WTC11 (cell line): ENCODE data around the gene AKT2. TPM values are rescaled to one million over a fixed set of nuclear protein-coding genes. Genes with fewer than 3 reads are reported as not detected.

Experiments
- ATAC-seq: fragments of 200-7000 bp; cut with Tn5 transposase; 2 replicates; pipeline ENCODE4 v1.10.0; 2021; ENCODE audit warnings: mild to moderate bottlenecking, moderate library complexity
- CTCF ChIA-PET: fragments of 300-600 bp; sonication (Branson Sonifier 250); formaldehyde crosslinking; loops from one replicate; lab custom pipeline; 2021; ENCODE audit warnings: antibody characterized with exemption; lab: Charles Lee
- POLR2A ChIA-PET: fragments of 350-600 bp; sonication (Branson Sonifier 250); formaldehyde crosslinking; loops from one replicate; lab custom pipeline; 2021; ENCODE audit warnings: antibody characterized with exemption; lab: Charles Lee
- DNase-seq: peaks from one replicate; pipeline ENCODE4 v3.0.0; 2021; ENCODE audit warnings: low spot score
- H3K27ac Mint-ChIP-seq: 2 replicates; pipeline ENCODE4 v1.8.0; 2021; ENCODE audit warnings: mixed read lengths
- H3K27me3 Mint-ChIP-seq: 2 replicates; pipeline ENCODE4 v1.8.0; 2021; ENCODE audit warnings: low read depth, mild to moderate bottlenecking, moderate library complexity, mixed read lengths
- H3K36me3 Mint-ChIP-seq: 2 replicates; pipeline ENCODE4 v1.8.0; 2021; ENCODE audit warnings: mixed read lengths
- H3K4me1 Mint-ChIP-seq: 2 replicates; pipeline ENCODE4 v1.8.0; 2022; ENCODE audit warnings: mixed read lengths
- H3K4me3 Mint-ChIP-seq: 2 replicates; pipeline ENCODE4 v1.8.0; 2021; ENCODE audit warnings: mild to moderate bottlenecking, moderate library complexity, mixed read lengths
- H3K9me3 Mint-ChIP-seq: 2 replicates; pipeline ENCODE4 v1.8.0; 2021; ENCODE audit warnings: mixed read lengths
- ATF1 ChIP-seq: sonication (generic); formaldehyde crosslinking; IDR thresholded peaks from 2 replicates; pipeline ENCODE4 v1.8.1; 2023; ENCODE audit warnings: mild to moderate bottlenecking, moderate library complexity, missing genetic modification reagents
- NFE2L1 ChIP-seq: sonication (generic); formaldehyde crosslinking; IDR thresholded peaks from 2 replicates; pipeline ENCODE4 v1.8.1; 2023; ENCODE audit warnings: missing genetic modification reagents
- SMAD3 ChIP-seq: sonication (generic); formaldehyde crosslinking; IDR thresholded peaks from 2 replicates; pipeline ENCODE4 v1.8.0; 2022; ENCODE audit warnings: missing genetic modification reagents, mild to moderate bottlenecking, borderline replicate concordance
- TEAD1 ChIP-seq: sonication (generic); formaldehyde crosslinking; IDR thresholded peaks from 2 replicates; pipeline ENCODE4 v1.8.0; 2022; ENCODE audit warnings: mild to moderate bottlenecking, missing genetic modification reagents
- TEAD4 ChIP-seq: sonication (generic); formaldehyde crosslinking; IDR thresholded peaks from 2 replicates; pipeline ENCODE4 v1.8.0; 2022; ENCODE audit warnings: mild to moderate bottlenecking, missing genetic modification reagents
- ZNF423 ChIP-seq: fragments of 250-450 bp; sonication (Bioruptor Pico); IDR thresholded peaks from 2 replicates; pipeline ENCODE4 v2.1.2; 2022; ENCODE audit warnings: mild to moderate bottlenecking, moderate library complexity
- total RNA-seq: library from RNA; stranded (reverse); gene quantifications from 3 replicates; pipeline ENCODE4 v1.2.3, GENCODE V29; 2021
- TF ChIP-seq, protein P1 (sequence below): sonication (generic); formaldehyde crosslinking; IDR thresholded peaks from 2 replicates; pipeline ENCODE4 v1.8.1; 2023; ENCODE audit warnings: mild to moderate bottlenecking, missing genetic modification reagents, borderline replicate concordance
- TF ChIP-seq, protein P2 (sequence below): sonication (generic); formaldehyde crosslinking; IDR thresholded peaks from 2 replicates; pipeline ENCODE4 v1.8.0; 2022; ENCODE audit warnings: missing genetic modification reagents
- TF ChIP-seq, protein P3 (sequence below): sonication (generic); formaldehyde crosslinking; IDR thresholded peaks from 2 replicates; pipeline ENCODE4 v1.8.0; 2022; ENCODE audit warnings: mild to moderate bottlenecking, missing genetic modification reagents
- TF ChIP-seq, protein P4 (sequence below): fragments of 250-450 bp; sonication (Bioruptor Pico); IDR thresholded peaks from 2 replicates; pipeline ENCODE4 v1.9.0; 2021; ENCODE audit warnings: mild to moderate bottlenecking
- TF ChIP-seq, protein P5 (sequence below): fragments of 250-450 bp; sonication (Bioruptor Pico); conservative IDR thresholded peaks from 2 replicates; pipeline ENCODE4 v1.9.0; 2021; ENCODE audit warnings: mild to moderate bottlenecking
- TF ChIP-seq, protein P6 (sequence below): sonication (generic); formaldehyde crosslinking; IDR thresholded peaks from 2 replicates; pipeline ENCODE4 v1.8.1; 2023; ENCODE audit warnings: mild to moderate bottlenecking, moderate library complexity, missing genetic modification reagents
- TF ChIP-seq, protein P7 (sequence below): sonication (generic); formaldehyde crosslinking; IDR thresholded peaks from 2 replicates; pipeline ENCODE4 v1.8.1; 2022; ENCODE audit warnings: missing genetic modification reagents, borderline replicate concordance
- TF ChIP-seq, protein P8 (sequence below): fragments of 200-600 bp; IDR thresholded peaks from 2 replicates; pipeline ENCODE4 v1.8.0; 2022; ENCODE audit warnings: antibody characterized with exemption

Gene AKT2
- total RNA-seq, 1 experiment from 2014 or later: 156 TPM

DNA sequence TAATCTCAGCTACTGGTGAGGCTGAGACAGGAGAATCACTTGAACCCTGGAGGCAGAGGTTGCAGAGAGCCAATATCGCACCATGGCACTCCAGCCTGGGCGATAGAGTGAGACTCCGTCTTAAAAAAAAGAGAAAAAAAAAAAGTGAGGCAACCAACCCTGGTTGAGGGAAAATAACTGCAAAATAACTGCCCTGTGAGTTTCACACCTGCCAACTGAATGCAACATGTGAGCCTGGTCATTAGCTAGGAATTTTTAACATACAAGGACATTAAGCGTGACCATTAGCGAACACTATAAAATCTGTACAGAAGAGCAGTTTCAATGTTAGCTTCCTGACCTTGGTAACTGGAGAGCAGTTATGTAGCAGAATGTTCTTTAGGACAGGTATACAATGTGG is 56.3 kb downstream of the AKT2 start:
- H3K27ac Mint-ChIP-seq: no peak overlapping the region
- CTCF ChIA-PET: interaction anchor here (0.5 to 0.8 kb wide), 2 partner anchors 11 to 76 kb away, joined by 3 to 4 read pairs; no protein-coding TSS in a partner anchor

More for the DNA sequence above, 56.3 kb downstream of the AKT2 start:
- Mint-ChIP-seq H3K4me3 (no peak overlapping the region), H3K4me1 (peaks cover 41% of the 10 kb centered on the region), H3K9me3 (no peaks in the 10 kb centered on the region), H3K36me3 (no peaks in the 10 kb centered on the region), H3K27me3 (peaks cover 44% of the 10 kb centered on the region)
- DNase-seq (no peak), ATAC-seq (no peak)
- no peak for TF ChIP-seq SMAD3 (CRISPR knock-in tag)
- TF ChIP-seq, protein P1, sequence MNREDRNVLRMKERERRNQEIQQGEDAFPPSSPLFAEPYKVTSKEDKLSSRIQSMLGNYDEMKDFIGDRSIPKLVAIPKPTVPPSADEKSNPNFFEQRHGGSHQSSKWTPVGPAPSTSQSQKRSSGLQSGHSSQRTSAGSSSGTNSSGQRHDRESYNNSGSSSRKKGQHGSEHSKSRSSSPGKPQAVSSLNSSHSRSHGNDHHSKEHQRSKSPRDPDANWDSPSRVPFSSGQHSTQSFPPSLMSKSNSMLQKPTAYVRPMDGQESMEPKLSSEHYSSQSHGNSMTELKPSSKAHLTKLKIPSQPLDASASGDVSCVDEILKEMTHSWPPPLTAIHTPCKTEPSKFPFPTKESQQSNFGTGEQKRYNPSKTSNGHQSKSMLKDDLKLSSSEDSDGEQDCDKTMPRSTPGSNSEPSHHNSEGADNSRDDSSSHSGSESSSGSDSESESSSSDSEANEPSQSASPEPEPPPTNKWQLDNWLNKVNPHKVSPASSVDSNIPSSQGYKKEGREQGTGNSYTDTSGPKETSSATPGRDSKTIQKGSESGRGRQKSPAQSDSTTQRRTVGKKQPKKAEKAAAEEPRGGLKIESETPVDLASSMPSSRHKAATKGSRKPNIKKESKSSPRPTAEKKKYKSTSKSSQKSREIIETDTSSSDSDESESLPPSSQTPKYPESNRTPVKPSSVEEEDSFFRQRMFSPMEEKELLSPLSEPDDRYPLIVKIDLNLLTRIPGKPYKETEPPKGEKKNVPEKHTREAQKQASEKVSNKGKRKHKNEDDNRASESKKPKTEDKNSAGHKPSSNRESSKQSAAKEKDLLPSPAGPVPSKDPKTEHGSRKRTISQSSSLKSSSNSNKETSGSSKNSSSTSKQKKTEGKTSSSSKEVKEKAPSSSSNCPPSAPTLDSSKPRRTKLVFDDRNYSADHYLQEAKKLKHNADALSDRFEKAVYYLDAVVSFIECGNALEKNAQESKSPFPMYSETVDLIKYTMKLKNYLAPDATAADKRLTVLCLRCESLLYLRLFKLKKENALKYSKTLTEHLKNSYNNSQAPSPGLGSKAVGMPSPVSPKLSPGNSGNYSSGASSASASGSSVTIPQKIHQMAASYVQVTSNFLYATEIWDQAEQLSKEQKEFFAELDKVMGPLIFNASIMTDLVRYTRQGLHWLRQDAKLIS (CRISPR knock-in tag): no peak
- TF ChIP-seq, protein P2, sequence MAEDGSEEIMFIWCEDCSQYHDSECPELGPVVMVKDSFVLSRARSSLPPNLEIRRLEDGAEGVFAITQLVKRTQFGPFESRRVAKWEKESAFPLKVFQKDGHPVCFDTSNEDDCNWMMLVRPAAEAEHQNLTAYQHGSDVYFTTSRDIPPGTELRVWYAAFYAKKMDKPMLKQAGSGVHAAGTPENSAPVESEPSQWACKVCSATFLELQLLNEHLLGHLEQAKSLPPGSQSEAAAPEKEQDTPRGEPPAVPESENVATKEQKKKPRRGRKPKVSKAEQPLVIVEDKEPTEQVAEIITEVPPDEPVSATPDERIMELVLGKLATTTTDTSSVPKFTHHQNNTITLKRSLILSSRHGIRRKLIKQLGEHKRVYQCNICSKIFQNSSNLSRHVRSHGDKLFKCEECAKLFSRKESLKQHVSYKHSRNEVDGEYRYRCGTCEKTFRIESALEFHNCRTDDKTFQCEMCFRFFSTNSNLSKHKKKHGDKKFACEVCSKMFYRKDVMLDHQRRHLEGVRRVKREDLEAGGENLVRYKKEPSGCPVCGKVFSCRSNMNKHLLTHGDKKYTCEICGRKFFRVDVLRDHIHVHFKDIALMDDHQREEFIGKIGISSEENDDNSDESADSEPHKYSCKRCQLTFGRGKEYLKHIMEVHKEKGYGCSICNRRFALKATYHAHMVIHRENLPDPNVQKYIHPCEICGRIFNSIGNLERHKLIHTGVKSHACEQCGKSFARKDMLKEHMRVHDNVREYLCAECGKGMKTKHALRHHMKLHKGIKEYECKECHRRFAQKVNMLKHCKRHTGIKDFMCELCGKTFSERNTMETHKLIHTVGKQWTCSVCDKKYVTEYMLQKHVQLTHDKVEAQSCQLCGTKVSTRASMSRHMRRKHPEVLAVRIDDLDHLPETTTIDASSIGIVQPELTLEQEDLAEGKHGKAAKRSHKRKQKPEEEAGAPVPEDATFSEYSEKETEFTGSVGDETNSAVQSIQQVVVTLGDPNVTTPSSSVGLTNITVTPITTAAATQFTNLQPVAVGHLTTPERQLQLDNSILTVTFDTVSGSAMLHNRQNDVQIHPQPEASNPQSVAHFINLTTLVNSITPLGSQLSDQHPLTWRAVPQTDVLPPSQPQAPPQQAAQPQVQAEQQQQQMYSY (CRISPR knock-in tag): no peak
- TF ChIP-seq TEAD1 (CRISPR knock-in tag): no peak
- TF ChIP-seq, protein P3, sequence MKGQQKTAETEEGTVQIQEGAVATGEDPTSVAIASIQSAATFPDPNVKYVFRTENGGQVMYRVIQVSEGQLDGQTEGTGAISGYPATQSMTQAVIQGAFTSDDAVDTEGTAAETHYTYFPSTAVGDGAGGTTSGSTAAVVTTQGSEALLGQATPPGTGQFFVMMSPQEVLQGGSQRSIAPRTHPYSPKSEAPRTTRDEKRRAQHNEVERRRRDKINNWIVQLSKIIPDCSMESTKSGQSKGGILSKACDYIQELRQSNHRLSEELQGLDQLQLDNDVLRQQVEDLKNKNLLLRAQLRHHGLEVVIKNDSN: no peak
- TF ChIP-seq, protein P4, sequence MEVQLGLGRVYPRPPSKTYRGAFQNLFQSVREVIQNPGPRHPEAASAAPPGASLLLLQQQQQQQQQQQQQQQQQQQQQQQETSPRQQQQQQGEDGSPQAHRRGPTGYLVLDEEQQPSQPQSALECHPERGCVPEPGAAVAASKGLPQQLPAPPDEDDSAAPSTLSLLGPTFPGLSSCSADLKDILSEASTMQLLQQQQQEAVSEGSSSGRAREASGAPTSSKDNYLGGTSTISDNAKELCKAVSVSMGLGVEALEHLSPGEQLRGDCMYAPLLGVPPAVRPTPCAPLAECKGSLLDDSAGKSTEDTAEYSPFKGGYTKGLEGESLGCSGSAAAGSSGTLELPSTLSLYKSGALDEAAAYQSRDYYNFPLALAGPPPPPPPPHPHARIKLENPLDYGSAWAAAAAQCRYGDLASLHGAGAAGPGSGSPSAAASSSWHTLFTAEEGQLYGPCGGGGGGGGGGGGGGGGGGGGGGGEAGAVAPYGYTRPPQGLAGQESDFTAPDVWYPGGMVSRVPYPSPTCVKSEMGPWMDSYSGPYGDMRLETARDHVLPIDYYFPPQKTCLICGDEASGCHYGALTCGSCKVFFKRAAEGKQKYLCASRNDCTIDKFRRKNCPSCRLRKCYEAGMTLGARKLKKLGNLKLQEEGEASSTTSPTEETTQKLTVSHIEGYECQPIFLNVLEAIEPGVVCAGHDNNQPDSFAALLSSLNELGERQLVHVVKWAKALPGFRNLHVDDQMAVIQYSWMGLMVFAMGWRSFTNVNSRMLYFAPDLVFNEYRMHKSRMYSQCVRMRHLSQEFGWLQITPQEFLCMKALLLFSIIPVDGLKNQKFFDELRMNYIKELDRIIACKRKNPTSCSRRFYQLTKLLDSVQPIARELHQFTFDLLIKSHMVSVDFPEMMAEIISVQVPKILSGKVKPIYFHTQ (CRISPR knock-in tag): no peak
- TF ChIP-seq ZNF423 (CRISPR knock-in tag): no peak
- no peak for TF ChIP-seq TEAD4 (CRISPR knock-in tag)
- TF ChIP-seq, protein P5, sequence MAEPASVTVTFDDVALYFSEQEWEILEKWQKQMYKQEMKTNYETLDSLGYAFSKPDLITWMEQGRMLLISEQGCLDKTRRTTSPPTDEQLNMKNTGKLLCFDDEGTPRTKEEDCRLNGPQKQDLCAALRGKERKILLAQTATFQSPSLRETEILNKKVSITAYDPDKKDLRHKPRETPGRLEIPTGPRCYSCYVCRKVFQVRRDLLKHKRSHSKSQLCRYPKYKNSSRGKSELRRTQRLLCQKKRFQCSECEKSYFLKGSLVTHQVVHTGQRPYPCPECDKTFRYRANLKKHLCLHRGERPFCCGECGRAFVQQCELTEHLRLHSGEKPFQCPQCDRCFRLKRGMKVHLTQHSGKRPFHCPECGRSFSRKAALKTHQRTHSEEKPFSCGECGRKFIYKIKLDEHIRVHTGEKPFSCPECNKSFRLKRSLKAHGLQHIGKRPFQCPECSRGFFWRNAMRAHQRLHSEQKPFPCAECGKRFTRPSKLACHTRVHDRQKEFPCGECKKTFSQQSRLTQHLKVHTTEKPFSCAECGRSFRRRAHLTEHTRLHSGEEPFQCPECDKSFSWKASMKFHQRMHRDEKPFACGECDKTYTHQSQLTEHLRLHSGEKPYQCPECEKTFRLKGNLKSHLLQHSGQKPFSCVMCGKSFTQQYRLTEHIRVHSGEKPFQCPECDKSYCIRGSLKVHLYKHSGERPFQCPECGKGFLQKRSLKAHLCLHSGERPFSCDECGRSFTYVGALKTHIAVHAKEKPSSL (CRISPR knock-in tag): no peak
- TF ChIP-seq, protein P6, sequence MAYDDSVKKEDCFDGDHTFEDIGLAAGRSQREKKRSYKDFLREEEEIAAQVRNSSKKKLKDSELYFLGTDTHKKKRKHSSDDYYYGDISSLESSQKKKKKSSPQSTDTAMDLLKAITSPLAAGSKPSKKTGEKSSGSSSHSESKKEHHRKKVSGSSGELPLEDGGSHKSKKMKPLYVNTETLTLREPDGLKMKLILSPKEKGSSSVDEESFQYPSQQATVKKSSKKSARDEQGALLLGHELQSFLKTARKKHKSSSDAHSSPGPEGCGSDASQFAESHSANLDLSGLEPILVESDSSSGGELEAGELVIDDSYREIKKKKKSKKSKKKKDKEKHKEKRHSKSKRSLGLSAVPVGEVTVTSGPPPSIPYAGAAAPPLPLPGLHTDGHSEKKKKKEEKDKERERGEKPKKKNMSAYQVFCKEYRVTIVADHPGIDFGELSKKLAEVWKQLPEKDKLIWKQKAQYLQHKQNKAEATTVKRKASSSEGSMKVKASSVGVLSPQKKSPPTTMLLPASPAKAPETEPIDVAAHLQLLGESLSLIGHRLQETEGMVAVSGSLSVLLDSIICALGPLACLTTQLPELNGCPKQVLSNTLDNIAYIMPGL (CRISPR knock-in tag): no peak
- no peak for TF ChIP-seq NFE2L1 (CRISPR knock-in tag)
- TF ChIP-seq, protein P7, sequence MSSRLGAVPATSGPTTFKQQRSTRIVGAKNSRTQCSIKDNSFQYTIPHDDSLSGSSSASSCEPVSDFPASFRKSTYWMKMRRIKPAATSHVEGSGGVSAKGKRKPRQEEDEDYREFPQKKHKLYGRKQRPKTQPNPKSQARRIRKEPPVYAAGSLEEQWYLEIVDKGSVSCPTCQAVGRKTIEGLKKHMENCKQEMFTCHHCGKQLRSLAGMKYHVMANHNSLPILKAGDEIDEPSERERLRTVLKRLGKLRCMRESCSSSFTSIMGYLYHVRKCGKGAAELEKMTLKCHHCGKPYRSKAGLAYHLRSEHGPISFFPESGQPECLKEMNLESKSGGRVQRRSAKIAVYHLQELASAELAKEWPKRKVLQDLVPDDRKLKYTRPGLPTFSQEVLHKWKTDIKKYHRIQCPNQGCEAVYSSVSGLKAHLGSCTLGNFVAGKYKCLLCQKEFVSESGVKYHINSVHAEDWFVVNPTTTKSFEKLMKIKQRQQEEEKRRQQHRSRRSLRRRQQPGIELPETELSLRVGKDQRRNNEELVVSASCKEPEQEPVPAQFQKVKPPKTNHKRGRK: no peak
- TF ChIP-seq, protein P8, sequence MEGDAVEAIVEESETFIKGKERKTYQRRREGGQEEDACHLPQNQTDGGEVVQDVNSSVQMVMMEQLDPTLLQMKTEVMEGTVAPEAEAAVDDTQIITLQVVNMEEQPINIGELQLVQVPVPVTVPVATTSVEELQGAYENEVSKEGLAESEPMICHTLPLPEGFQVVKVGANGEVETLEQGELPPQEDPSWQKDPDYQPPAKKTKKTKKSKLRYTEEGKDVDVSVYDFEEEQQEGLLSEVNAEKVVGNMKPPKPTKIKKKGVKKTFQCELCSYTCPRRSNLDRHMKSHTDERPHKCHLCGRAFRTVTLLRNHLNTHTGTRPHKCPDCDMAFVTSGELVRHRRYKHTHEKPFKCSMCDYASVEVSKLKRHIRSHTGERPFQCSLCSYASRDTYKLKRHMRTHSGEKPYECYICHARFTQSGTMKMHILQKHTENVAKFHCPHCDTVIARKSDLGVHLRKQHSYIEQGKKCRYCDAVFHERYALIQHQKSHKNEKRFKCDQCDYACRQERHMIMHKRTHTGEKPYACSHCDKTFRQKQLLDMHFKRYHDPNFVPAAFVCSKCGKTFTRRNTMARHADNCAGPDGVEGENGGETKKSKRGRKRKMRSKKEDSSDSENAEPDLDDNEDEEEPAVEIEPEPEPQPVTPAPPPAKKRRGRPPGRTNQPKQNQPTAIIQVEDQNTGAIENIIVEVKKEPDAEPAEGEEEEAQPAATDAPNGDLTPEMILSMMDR: no peak
- no peak for TF ChIP-seq ATF1 (CRISPR knock-in tag)
- POLR2A ChIA-PET: no interaction called here
